GM23338 (cell line): ENCODE measurements around the gene ZNF438. TPM values are rescaled to one million over a fixed set of nuclear protein-coding genes. Genes with fewer than 3 reads are reported as not detected.

ENCODE experiments used
- ATAC-seq: fragments of 200-7000 bp; cut with Tn5 transposase; 3 replicates; pipeline ENCODE4 v1.9.1; 2020
- DNase-seq: peaks from one replicate; pipeline ENCODE4 v3.0.0-alpha.2; 2015; ENCODE audit warnings: low spot score
- H2AFZ ChIP-seq: fragments of 200-600 bp; sonication (generic); 2 replicates; pipeline ENCODE4 v1.8.0; 2016; ENCODE audit warnings: antibody characterized with exemption, mild to moderate bottlenecking, moderate library complexity
- H3F3A ChIP-seq: fragments of 200-600 bp; sonication (generic); replicated peaks from 2 replicates; pipeline ENCODE4 v1.8.0; 2017; ENCODE audit warnings: antibody characterized with exemption, mixed run types, low read depth
- H3K27ac ChIP-seq: fragments of 200-600 bp; sonication (generic); 2 replicates; pipeline ENCODE4 v1.6.1; 2016; ENCODE audit warnings: low read depth
- H3K27me3 ChIP-seq: fragments of 200-600 bp; sonication (generic); 2 replicates; pipeline ENCODE4 v1.8.0; 2016; ENCODE audit warnings: mild to moderate bottlenecking, mixed run types, moderate library complexity; ENCODE audit not compliant: insufficient read depth
- H3K36me3 ChIP-seq: fragments of 200-600 bp; sonication (generic); 2 replicates; pipeline ENCODE4 v1.8.0; 2016; ENCODE audit warnings: mild to moderate bottlenecking; ENCODE audit not compliant: insufficient read depth
- H3K4me1 ChIP-seq: fragments of 200-600 bp; sonication (generic); 2 replicates; pipeline ENCODE4 v1.8.0; 2016; ENCODE audit warnings: mild to moderate bottlenecking, moderate library complexity; ENCODE audit not compliant: insufficient read depth
- H3K4me2 ChIP-seq: fragments of 200-600 bp; sonication (generic); 2 replicates; pipeline ENCODE4 v1.7.1; 2017; ENCODE audit warnings: mixed run types
- H3K4me3 ChIP-seq: fragments of 200-600 bp; sonication (generic); 2 replicates; pipeline ENCODE4 v1.6.1; 2016; ENCODE audit warnings: mixed run types
- H3K79me2 ChIP-seq: fragments of 200-600 bp; sonication (generic); replicated peaks from 2 replicates; pipeline ENCODE4 v1.8.0; 2017; ENCODE audit warnings: mild to moderate bottlenecking; ENCODE audit not compliant: insufficient read depth
- H3K9me2 ChIP-seq: fragments of 200-600 bp; sonication (generic); 2 replicates; pipeline ENCODE4 v1.8.0; 2017; ENCODE audit not compliant: insufficient read depth
- H4K20me1 ChIP-seq: fragments of 200-600 bp; sonication (generic); replicated peaks from 2 replicates; pipeline ENCODE4 v1.8.0; 2017; ENCODE audit warnings: mild to moderate bottlenecking; ENCODE audit not compliant: insufficient read depth
- H3K27ac Mint-ChIP-seq: 2 replicates; pipeline ENCODE4 v1.8.0; 2020; ENCODE audit warnings: inconsistent platforms, mild to moderate bottlenecking, moderate library complexity, mixed read lengths
- H3K27me3 Mint-ChIP-seq: 3 replicates; pipeline ENCODE4 v1.8.0; 2022; ENCODE audit warnings: low read depth, mild to moderate bottlenecking, moderate library complexity, mixed read lengths, inconsistent platforms; ENCODE audit not compliant: insufficient read depth, poor library complexity
- H3K36me3 Mint-ChIP-seq: 3 replicates; pipeline ENCODE4 v1.8.0; 2021; ENCODE audit warnings: low read depth, mild to moderate bottlenecking, inconsistent platforms, moderate library complexity, mixed read lengths
- H3K4me1 Mint-ChIP-seq: 3 replicates; pipeline ENCODE4 v1.8.0; 2020; ENCODE audit warnings: mild to moderate bottlenecking, inconsistent platforms, mixed read lengths
- H3K4me3 Mint-ChIP-seq: 3 replicates; pipeline ENCODE4 v1.8.0; 2021; ENCODE audit warnings: moderate library complexity, mild to moderate bottlenecking, inconsistent platforms, mixed read lengths
- H3K9me3 Mint-ChIP-seq: 3 replicates; pipeline ENCODE4 v1.8.0; 2020; ENCODE audit warnings: moderate library complexity, mild to moderate bottlenecking, inconsistent platforms, mixed read lengths
- CREB1 ChIP-seq: fragments of 250-450 bp; sonication (Bioruptor Pico); IDR thresholded peaks from 2 replicates; pipeline ENCODE4 v1.5.0; 2020; ENCODE audit warnings: low read depth, mild to moderate bottlenecking, moderate library complexity
- JUNB ChIP-seq: IDR thresholded peaks from one replicate; pipeline ENCODE4 v1.6.1; 2016; ENCODE audit warnings: antibody characterized with exemption; ENCODE audit not compliant: unreplicated experiment
- STAT1 ChIP-seq: IDR thresholded peaks from one replicate; pipeline ENCODE4 v1.6.1; 2016; ENCODE audit warnings: antibody characterized with exemption; ENCODE audit not compliant: unreplicated experiment
- ZNF331 ChIP-seq: fragments of 250-450 bp; sonication (Bioruptor Pico); IDR thresholded peaks from 2 replicates; pipeline ENCODE4 v1.5.0; 2020; ENCODE audit warnings: low read depth, mild to moderate bottlenecking, moderate library complexity
- polyA plus RNA-seq: library from polyadenylated mRNA; unstranded; fragments of >200 nt; fragmentation: Nextera tagmentation; extraction: Ambion mirVana; gene quantifications from 2 replicates; pipeline ENCODE4 v1.2.1, GENCODE V29; 2016
- total RNA-seq: library from RNA; depleted of rRNA; stranded (reverse); fragments of >200 nt; shearing (Covaris generic); gene quantifications from 2 replicates; pipeline ENCODE4 v1.2.3, GENCODE V29; 2014
- TF ChIP-seq, protein P1 (sequence below): fragments of 250-450 bp; sonication (Bioruptor Pico); IDR thresholded peaks from 2 replicates; pipeline ENCODE4 v1.5.0; 2020; ENCODE audit warnings: mild to moderate bottlenecking, moderate library complexity
- TF ChIP-seq, protein P2 (sequence below): IDR thresholded peaks from one replicate; pipeline ENCODE4 v1.6.1; 2018; ENCODE audit warnings: antibody characterized with exemption; ENCODE audit not compliant: unreplicated experiment

ZNF438 gene
- total and polyA plus RNA-seq, 2 experiments from 2014 or later: 0.91 to 0.94 TPM

DNA sequence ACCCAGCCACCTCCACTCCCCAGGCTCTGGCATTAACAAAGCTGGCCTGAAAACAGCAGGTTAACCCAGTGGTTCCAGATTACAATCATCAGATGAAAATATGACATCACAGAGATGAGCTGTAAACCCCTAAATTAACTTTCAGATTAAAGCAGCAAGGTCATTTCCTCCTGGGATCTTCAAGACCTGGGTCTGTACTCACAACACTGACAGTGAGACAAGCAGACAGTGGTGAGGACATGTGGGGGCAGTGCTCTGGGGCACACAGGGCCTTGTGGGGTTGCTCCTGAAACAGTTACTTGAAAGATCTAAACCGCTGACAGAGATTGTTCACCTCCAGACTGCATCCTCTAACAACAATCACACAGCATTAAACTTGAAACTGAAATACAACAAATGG lies 134.1 kb downstream of the ZNF438 start (continued):
- TF ChIP-seq, protein P1, sequence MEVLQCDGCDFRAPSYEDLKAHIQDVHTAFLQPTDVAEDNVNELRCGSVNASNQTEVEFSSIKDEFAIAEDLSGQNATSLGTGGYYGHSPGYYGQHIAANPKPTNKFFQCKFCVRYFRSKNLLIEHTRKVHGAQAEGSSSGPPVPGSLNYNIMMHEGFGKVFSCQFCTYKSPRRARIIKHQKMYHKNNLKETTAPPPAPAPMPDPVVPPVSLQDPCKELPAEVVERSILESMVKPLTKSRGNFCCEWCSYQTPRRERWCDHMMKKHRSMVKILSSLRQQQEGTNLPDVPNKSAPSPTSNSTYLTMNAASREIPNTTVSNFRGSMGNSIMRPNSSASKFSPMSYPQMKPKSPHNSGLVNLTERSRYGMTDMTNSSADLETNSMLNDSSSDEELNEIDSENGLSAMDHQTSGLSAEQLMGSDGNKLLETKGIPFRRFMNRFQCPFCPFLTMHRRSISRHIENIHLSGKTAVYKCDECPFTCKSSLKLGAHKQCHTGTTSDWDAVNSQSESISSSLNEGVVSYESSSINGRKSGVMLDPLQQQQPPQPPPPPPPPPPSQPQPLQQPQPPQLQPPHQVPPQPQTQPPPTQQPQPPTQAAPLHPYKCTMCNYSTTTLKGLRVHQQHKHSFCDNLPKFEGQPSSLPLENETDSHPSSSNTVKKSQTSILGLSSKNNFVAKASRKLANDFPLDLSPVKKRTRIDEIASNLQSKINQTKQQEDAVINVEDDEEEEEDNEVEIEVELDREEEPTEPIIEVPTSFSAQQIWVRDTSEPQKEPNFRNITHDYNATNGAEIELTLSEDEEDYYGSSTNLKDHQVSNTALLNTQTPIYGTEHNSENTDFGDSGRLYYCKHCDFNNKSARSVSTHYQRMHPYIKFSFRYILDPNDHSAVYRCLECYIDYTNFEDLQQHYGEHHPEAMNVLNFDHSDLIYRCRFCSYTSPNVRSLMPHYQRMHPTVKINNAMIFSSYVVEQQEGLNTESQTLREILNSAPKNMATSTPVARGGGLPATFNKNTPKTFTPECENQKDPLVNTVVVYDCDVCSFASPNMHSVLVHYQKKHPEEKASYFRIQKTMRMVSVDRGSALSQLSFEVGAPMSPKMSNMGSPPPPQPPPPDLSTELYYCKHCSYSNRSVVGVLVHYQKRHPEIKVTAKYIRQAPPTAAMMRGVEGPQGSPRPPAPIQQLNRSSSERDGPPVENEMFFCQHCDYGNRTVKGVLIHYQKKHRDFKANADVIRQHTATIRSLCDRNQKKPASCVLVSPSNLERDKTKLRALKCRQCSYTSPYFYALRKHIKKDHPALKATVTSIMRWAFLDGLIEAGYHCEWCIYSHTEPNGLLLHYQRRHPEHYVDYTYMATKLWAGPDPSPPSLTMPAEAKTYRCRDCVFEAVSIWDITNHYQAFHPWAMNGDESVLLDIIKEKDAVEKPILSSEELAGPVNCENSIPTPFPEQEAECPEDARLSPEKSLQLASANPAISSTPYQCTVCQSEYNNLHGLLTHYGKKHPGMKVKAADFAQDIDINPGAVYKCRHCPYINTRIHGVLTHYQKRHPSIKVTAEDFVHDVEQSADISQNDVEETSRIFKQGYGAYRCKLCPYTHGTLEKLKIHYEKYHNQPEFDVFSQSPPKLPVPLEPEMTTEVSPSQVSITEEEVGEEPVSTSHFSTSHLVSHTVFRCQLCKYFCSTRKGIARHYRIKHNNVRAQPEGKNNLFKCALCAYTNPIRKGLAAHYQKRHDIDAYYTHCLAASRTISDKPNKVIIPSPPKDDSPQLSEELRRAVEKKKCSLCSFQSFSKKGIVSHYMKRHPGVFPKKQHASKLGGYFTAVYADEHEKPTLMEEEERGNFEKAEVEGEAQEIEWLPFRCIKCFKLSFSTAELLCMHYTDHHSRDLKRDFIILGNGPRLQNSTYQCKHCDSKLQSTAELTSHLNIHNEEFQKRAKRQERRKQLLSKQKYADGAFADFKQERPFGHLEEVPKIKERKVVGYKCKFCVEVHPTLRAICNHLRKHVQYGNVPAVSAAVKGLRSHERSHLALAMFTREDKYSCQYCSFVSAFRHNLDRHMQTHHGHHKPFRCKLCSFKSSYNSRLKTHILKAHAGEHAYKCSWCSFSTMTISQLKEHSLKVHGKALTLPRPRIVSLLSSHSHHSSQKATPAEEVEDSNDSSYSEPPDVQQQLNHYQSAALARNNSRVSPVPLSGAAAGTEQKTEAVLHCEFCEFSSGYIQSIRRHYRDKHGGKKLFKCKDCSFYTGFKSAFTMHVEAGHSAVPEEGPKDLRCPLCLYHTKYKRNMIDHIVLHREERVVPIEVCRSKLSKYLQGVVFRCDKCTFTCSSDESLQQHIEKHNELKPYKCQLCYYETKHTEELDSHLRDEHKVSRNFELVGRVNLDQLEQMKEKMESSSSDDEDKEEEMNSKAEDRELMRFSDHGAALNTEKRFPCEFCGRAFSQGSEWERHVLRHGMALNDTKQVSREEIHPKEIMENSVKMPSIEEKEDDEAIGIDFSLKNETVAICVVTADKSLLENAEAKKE: no peak
- no peak for TF ChIP-seq JUNB
- no peak for TF ChIP-seq ZNF331 (CRISPR knock-in tag)
- TF ChIP-seq CREB1 (CRISPR knock-in tag): no peak
- TF ChIP-seq, protein P2, sequence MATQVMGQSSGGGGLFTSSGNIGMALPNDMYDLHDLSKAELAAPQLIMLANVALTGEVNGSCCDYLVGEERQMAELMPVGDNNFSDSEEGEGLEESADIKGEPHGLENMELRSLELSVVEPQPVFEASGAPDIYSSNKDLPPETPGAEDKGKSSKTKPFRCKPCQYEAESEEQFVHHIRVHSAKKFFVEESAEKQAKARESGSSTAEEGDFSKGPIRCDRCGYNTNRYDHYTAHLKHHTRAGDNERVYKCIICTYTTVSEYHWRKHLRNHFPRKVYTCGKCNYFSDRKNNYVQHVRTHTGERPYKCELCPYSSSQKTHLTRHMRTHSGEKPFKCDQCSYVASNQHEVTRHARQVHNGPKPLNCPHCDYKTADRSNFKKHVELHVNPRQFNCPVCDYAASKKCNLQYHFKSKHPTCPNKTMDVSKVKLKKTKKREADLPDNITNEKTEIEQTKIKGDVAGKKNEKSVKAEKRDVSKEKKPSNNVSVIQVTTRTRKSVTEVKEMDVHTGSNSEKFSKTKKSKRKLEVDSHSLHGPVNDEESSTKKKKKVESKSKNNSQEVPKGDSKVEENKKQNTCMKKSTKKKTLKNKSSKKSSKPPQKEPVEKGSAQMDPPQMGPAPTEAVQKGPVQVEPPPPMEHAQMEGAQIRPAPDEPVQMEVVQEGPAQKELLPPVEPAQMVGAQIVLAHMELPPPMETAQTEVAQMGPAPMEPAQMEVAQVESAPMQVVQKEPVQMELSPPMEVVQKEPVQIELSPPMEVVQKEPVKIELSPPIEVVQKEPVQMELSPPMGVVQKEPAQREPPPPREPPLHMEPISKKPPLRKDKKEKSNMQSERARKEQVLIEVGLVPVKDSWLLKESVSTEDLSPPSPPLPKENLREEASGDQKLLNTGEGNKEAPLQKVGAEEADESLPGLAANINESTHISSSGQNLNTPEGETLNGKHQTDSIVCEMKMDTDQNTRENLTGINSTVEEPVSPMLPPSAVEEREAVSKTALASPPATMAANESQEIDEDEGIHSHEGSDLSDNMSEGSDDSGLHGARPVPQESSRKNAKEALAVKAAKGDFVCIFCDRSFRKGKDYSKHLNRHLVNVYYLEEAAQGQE: no peak
- no peak for TF ChIP-seq STAT1

DNA sequence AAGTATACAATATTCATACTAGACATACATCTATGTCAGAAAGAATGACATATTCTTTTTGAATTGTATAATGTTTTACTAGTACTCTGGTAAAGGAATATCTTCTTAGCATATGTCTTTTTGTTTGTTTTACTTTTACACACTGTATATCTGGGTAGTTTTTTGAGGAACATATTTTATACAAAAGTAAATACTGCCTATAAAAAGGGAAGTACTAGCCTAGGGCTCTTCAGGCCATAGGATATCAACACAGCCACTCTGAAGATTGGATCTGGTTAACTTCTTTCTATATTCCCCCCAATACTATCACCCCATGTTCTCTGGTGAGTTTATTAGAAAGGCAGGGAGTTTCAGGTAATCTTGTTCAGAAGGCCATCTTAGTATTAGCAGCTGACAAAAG lies 134.6 kb downstream of the ZNF438 start:
- Histone ChIP-seq H3F3A (no peaks in the 10 kb centered on the region), H3K4me2 (no peak overlapping the region), H4K20me1 (no peaks in the 10 kb centered on the region), H3K9me2 (no peaks in the 10 kb centered on the region), H2AFZ (no peak overlapping the region), H3K79me2 (no peaks in the 10 kb centered on the region), H3K36me3 (peaks cover 3% of the 10 kb centered on the region; the same call in 1 of the 2 replicates), H3K27me3 (no peaks in the 10 kb centered on the region), H3K4me1 (no peaks in the 10 kb centered on the region), H3K27ac (no peak overlapping the region), H3K4me3 (no peak overlapping the region)
- Mint-ChIP-seq H3K4me3 (no peak overlapping the region), H3K27ac (no peak overlapping the region), H3K4me1 (peaks cover 4% of the 10 kb centered on the region; the same call in 2 of the 3 replicates), H3K9me3 (peaks cover 26% of the 10 kb centered on the region), H3K27me3 (peaks cover 2% of the 10 kb centered on the region), H3K36me3 (peaks cover 29% of the 10 kb centered on the region)
- DNase-seq (no peak), ATAC-seq (no peak)
- TF ChIP-seq, protein P1: no peak
